GM18951 (cell line): ENCODE data around the gene COTL1.

ENCODE experiments used
- POLR2A ChIP-seq: IDR thresholded peaks from 4 replicates; pipeline ENCODE4 v1.6.1; 2011; ENCODE audit warnings: mild to moderate bottlenecking; ENCODE audit not compliant: insufficient read length, insufficient read depth; ENCODE audit errors: extremely low read depth
- in situ Hi-C: fragments of 300-500 bp; cut with MboI; formaldehyde crosslinking; loops from one replicate; pipeline ENCODE4 v1.12.0; 2022; ENCODE audit warnings: low sequenced_read_pairs, mixed read lengths, inconsistent platforms; ENCODE audit not compliant: unreplicated experiment

The COTL1 gene

GRCh38 chr16:84616515-84616914, 1.4 kb downstream of the COTL1 start:
- in situ Hi-C loops: no loop called here
- TF ChIP-seq POLR2A: no peak

DNA sequence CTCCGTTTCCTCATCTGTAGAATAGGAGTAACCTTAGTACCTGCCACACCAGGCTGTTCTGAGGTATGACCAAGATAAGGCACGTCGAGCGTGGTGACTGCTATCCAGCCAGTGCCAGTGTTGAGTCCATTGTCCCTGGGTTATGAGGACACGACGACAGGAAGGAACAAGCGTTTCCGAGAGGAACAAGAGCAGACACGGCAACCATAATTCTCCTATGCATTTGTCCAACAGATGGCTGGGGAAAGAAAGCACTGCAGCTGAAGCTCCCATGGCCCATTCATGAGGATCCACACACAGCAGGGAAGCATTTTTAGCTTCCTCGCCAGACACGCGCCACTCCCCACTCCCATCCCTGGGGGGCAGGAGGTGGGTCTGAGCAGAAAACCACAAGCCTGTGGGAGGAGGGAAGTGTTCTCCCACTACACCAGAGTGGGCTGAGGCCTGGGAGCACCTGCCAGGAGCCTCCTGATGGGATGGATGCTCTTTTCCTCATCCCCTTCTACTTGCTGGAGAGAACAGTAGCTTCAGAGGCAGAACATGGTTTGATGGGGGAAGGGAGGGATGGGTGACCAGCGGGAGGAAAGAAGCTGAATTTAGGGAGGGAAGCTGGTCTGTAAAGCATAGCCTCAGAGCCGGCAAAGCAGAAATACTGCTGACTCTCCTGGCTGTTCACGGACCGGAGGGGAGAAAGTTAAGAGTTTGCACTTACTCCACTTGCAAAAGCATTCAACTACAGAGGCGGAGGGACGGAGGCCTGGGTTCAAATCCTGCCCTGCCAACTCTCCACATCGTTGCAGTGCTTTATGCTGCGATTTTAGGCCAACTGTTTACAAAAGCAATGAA, 2.7 kb downstream of the COTL1 start:
- TF ChIP-seq POLR2A: no peak
- in situ Hi-C loops: no loop called here

GRCh38 chr16:84614623-84614967, 3.3 kb downstream of the COTL1 start:
- in situ Hi-C loops: no loop called here
- no peak for TF ChIP-seq POLR2A

DNA sequence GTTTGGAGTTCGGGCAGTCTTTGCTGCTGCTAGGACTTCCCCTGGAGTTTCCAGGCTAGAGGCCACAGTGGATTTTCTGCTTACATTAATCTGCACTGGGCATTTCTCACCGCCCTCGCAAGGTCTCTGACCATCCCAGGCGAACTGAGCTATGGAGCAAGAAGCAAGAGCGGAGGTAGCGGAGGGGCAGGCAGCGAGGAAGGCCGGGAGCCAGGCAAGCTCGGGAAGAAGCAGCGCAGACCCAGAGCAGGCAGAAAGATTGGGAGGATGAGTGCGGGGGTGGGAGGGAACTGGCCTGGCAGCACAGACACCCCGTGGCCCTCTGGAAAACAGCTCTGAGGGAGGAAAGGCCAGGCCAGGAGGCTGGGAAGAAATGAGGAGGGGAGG, 3.8 kb downstream of the COTL1 start:
- TF ChIP-seq POLR2A: no peak
- in situ Hi-C loops: no loop called here

- in situ Hi-C loops: no loop called here
- TF ChIP-seq POLR2A: peak; percentile 14
Measured at GRCh38 chr16:84613408-84614072, 4.3 kb downstream of the COTL1 start.

GRCh38 chr16:84612686-84613085, 5.2 kb downstream of the COTL1 start:
- no peak for TF ChIP-seq POLR2A
- in situ Hi-C loops: no loop called here

DNA sequence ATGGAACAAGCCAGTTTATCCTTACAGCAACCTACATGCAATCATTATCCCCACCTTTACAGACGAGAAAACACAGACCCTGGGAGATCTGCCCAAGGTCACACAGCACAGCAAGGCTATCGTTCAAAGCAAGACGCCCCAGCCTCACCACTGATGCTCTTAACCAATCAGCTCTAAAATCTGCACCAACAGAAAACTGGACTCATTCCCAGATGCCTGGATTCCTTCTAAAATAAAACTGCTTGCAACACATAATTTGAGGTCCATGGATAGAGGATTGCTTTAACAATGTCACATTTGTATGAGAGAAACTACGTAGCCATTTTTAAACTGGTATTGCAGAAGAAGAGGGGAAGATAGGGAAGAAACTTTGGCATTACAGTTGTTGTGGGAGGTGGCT, 6.8 kb downstream of the COTL1 start:
- in situ Hi-C loops: no loop called here
- TF ChIP-seq POLR2A: no peak

- in situ Hi-C loops: no loop called here
- no peak for TF ChIP-seq POLR2A
Measured at GRCh38 chr16:84610376-84610775, 7.5 kb downstream of the COTL1 start.

DNA sequence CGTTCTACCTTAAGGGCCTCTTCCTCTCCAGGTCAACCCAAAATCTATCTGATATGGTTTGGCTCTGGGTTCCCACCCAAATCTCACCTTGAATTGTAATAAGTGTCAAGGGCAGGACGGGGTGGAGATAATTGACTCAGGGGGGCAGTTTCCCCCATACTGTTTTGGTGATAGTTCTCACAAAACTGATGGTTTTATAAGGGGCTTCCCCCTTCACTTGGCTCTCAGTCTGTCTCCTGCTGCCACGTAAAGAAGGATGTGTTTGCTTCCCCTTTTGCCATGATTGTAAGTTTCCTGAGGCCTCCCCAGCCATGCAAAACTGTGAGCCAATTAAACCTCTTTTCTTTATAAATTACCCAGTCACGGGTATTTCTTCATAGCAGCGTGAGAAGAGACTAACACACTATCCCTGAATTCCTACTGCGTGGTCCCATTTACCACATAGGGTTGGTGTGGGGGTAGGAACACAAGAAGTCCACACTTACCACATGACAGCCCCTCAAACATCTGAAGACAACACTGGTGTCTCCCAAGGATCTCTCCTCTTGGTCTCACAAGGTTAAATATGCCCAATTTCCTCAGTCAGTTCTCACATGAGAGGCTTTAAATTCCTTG, 8.2 kb downstream of the COTL1 start:
- no peak for TF ChIP-seq POLR2A
- in situ Hi-C loops: no loop called here

- TF ChIP-seq POLR2A: no peak
- in situ Hi-C loops: no loop called here
Measured at GRCh38 chr16:84608282-84608681, 9.6 kb downstream of the COTL1 start.

DNA sequence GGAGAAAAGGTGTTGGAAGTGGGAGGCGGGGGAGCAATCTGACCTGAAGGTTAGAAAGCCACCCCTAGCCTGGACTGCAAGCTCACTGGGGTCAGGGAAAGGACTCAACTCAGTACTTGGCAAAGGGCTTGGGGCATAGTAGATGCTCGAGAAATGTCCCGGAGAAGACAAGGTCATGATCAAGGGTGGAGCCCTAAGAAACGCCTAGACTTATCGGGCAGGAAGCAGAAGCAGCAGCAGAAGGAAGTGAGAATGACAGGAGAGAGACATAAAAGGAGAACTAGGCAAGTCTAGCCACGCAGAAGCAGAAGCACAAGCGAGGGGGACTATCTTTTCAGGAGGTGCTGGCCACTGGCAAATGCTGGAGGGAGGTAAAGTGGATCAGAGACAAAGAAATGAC, 10.2 kb downstream of the COTL1 start:
- in situ Hi-C loops: no loop called here
- TF ChIP-seq POLR2A: peak; percentile 34

DNA sequence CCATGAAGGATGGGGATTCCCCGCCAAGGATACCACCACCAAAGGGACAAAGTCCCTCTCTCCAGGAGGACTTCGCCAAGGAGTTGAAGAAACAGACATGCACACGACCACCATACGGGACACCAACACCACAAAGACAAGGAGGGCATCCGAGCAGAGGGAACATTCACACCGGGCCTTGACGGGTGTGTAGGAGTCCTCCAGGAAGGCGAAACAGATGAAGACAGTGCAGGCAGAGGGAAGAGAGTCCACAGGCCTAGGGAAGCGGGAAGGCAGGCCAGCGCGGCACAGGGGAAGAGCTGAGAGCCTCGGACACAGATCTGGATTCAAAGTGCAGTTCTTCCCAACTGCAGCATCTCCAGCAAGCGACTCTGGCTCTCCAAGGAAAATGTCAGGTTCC, 10.8 kb downstream of the COTL1 start:
- in situ Hi-C loops: no loop called here

GRCh38 chr16:84606081-84606875, 11.6 kb downstream of the COTL1 start:
- in situ Hi-C loops: no loop called here
- no peak for TF ChIP-seq POLR2A

More for the DNA sequence above, 10.8 kb downstream of the COTL1 start:
- TF ChIP-seq POLR2A: no peak
